Stimulated activated naive CD4-positive, alpha-beta T cell (primary cell): ENCODE data around the gene RNF34.

Source experiments
- DNase-seq, 6 experiments: peaks; one replicate each; lab custom pipeline; 2025; lab: John Stamatoyannopoulos, UW

The RNF34 gene

GRCh38 chr12:121439715-121440114 is 39.8 kb downstream of the RNF34 start:
- DNase-seq = no peak

GRCh38 chr12:121440768-121441167 is 40.9 kb downstream of the RNF34 start:
- DNase-seq = no peak

- DNase-seq = no peak
Observed at GRCh38 chr12:121441555-121441954, 41.6 kb downstream of the RNF34 start.

- DNase-seq = no peak
Observed at GRCh38 chr12:121442028-121442948, 42.4 kb downstream of the RNF34 start.

GRCh38 chr12:121443193-121443870 is 43.4 kb downstream of the RNF34 start:
- peak in 5 of 6 experiments; percentile 36 to 55 (median 40) for DNase-seq

- no peak for DNase-seq
Observed at GRCh38 chr12:121443911-121444841, 44.3 kb downstream of the RNF34 start.

GRCh38 chr12:121444842-121445202 is 44.9 kb downstream of the RNF34 start:
- no peak for DNase-seq

GRCh38 chr12:121446750-121447149 is 46.8 kb downstream of the RNF34 start:
- no peak for DNase-seq

- DNase-seq = no peak
Observed at GRCh38 chr12:121448771-121449315, 48.9 kb downstream of the RNF34 start.

- no peak for DNase-seq
Observed at GRCh38 chr12:121451961-121452339, 52.0 kb downstream of the RNF34 start.

- no peak for DNase-seq
Observed at GRCh38 chr12:121452340-121452984, 52.5 kb downstream of the RNF34 start.

- no peak for DNase-seq
Observed at GRCh38 chr12:121452985-121453360, 53.1 kb downstream of the RNF34 start.

- DNase-seq = no peak
Observed at GRCh38 chr12:121453629-121454028, 53.7 kb downstream of the RNF34 start.

- DNase-seq = no peak
Observed at GRCh38 chr12:121454921-121455320, 55.0 kb downstream of the RNF34 start.

GRCh38 chr12:121455766-121456420 is 56.0 kb downstream of the RNF34 start:
- no peak for DNase-seq

- DNase-seq = no peak
Observed at GRCh38 chr12:121456551-121456950, 56.6 kb downstream of the RNF34 start.

- no peak for DNase-seq
Observed at GRCh38 chr12:121461048-121461447, 61.1 kb downstream of the RNF34 start.

- no peak for DNase-seq
Observed at GRCh38 chr12:121464331-121464730, 64.4 kb downstream of the RNF34 start.

- peak in 5 of 6 experiments; percentile 8 to 56 (median 28) for DNase-seq
Observed at GRCh38 chr12:121465921-121466793, 66.2 kb downstream of the RNF34 start.
